B cell (primary cell): ENCODE results near the gene PIAS4. TPM values are rescaled to one million over a fixed set of nuclear protein-coding genes. Genes with fewer than 3 reads are reported as not detected.

ENCODE experiments used
- ATAC-seq: fragments of 200-7000 bp; cut with Tn5 transposase; one replicate; pipeline ENCODE4 v1.10.0; 2021; ENCODE audit warnings: low read depth, mild to moderate bottlenecking, moderate number of reproducible peaks, moderate library complexity
- CTCF ChIA-PET: fragments of 350-600 bp; sonication (Branson Sonifier 250); formaldehyde crosslinking; loops from one replicate; lab custom pipeline; 2021; ENCODE audit warnings: antibody characterized with exemption, inconsistent platforms; lab: Charles Lee
- POLR2A ChIA-PET: fragments of 350-600 bp; sonication (Branson Sonifier 250); formaldehyde crosslinking; loops from one replicate; lab custom pipeline; 2021; ENCODE audit warnings: antibody characterized with exemption; lab: Charles Lee
- DNase-seq: peaks from one replicate; pipeline ENCODE4 v3.0.0; 2013
- H2AFZ ChIP-seq: 2 replicates; pipeline ENCODE4 v1.6.1; 2012; ENCODE audit warnings: mild to moderate bottlenecking, low read depth, low read length; ENCODE audit not compliant: insufficient read depth, poor library complexity, severe bottlenecking
- H3K27ac ChIP-seq, 2 donors: 1 replicate in 1 of 2; 2 replicates in 1 of 2; pipeline ENCODE4 v1.5.1; 2012 to 2013; ENCODE audit warnings: low read length in 2 of 2, mild to moderate bottlenecking in 2 of 2, moderate library complexity in 1 of 2
- H3K27me3 ChIP-seq, 4 experiments: fragments of 200-600 bp in 1 of 4; sonication (generic) in 1 of 4; replicated peaks in 1 of 4; 1 replicate in 2 of 4; 2 replicates in 2 of 4; pipeline versions ENCODE4 v1.6.1 to v1.7.0; 2013 to 2016; ENCODE audit warnings: low read length in 3 of 4, mild to moderate bottlenecking in 2 of 4, mixed read lengths in 1 of 4, moderate library complexity in 1 of 4; ENCODE audit not compliant: insufficient read depth in 4 of 4, control insufficient read depth in 3 of 4; ENCODE audit errors: control extremely low read depth in 1 of 4
- H3K36me3 ChIP-seq, 2 experiments: replicated peaks in 1 of 2; 1 replicate in 1 of 2; 2 replicates in 1 of 2; pipeline versions ENCODE4 v1.6.1 to v1.7.1; 2013; ENCODE audit warnings: low read length in 1 of 2; ENCODE audit not compliant: insufficient read depth in 2 of 2, control insufficient read depth in 1 of 2; ENCODE audit errors: control extremely low read depth in 1 of 2, extremely low read depth in 1 of 2
- H3K4me1 ChIP-seq, 2 donors: fragments of 200-600 bp in 1 of 2; sonication (generic) in 1 of 2; 1 replicate in 1 of 2; 2 replicates in 1 of 2; pipeline versions ENCODE4 v1.5.1 to v1.6.1; 2013 to 2017; ENCODE audit warnings: low read length in 2 of 2; ENCODE audit not compliant: control insufficient read depth in 2 of 2, insufficient read depth in 2 of 2
- H3K4me2 ChIP-seq: replicated peaks from 2 replicates; pipeline ENCODE3; 2012; ENCODE audit warnings: mild to moderate bottlenecking, low read depth, low read length; ENCODE audit not compliant: poor library complexity, severe bottlenecking
- H3K4me3 ChIP-seq, 5 experiments: fragments of 200-600 bp in 1 of 5; sonication (generic) in 1 of 5; 1 replicate in 3 of 5; 2 replicates in 2 of 5; pipeline versions ENCODE4 v1.5.1 to v1.7.0; 2011 to 2016; ENCODE audit warnings: low read length in 4 of 5, mild to moderate bottlenecking in 4 of 5, low read depth in 2 of 5, control low read depth in 1 of 5, moderate library complexity in 1 of 5; ENCODE audit not compliant: insufficient read depth in 1 of 5; ENCODE audit errors: control extremely low read depth in 1 of 5, extremely low read depth in 1 of 5
- H3K79me2 ChIP-seq: fragments of 200-600 bp; sonication (generic); one replicate; pipeline ENCODE4 v1.6.0; 2016; ENCODE audit warnings: low read length; ENCODE audit not compliant: control insufficient read depth, insufficient read depth
- H3K9ac ChIP-seq: fragments of 200-600 bp; sonication (generic); 2 replicates; pipeline ENCODE4 v1.6.1; 2017; ENCODE audit warnings: mild to moderate bottlenecking, low read length, moderate library complexity
- H3K9me3 ChIP-seq, 3 donors: one replicate each; pipeline versions ENCODE4 v1.6.1 to v1.7.1; 2013; ENCODE audit warnings: low read length in 2 of 3; ENCODE audit not compliant: control insufficient read depth in 2 of 3, insufficient read depth in 1 of 3; ENCODE audit errors: control extremely low read depth in 1 of 3
- H4K20me1 ChIP-seq: 2 replicates; pipeline ENCODE4 v1.6.0; 2012; ENCODE audit warnings: mild to moderate bottlenecking, low read length; ENCODE audit not compliant: insufficient read depth, control insufficient read depth, poor library complexity, severe bottlenecking
- H3K27ac Mint-ChIP-seq: one replicate; pipeline ENCODE4 v1.8.0; 2021; ENCODE audit warnings: mixed read lengths
- H3K27me3 Mint-ChIP-seq: one replicate; pipeline ENCODE4 v1.8.0; 2021; ENCODE audit warnings: mixed read lengths
- H3K4me1 Mint-ChIP-seq: one replicate; pipeline ENCODE4 v1.8.0; 2021; ENCODE audit warnings: mixed read lengths
- H3K4me3 Mint-ChIP-seq: one replicate; pipeline ENCODE4 v1.8.0; 2021; ENCODE audit warnings: mixed read lengths
- H3K9me3 Mint-ChIP-seq: one replicate; pipeline ENCODE4 v1.8.0; 2022; ENCODE audit warnings: mixed read lengths; ENCODE audit not compliant: insufficient read depth
- EZH2 ChIP-seq: IDR thresholded peaks from 2 replicates; pipeline ENCODE4 v1.6.1; 2012; ENCODE audit warnings: borderline replicate concordance, low read depth, mild to moderate bottlenecking, moderate library complexity, low read length; ENCODE audit not compliant: insufficient read depth, poor library complexity, severe bottlenecking
- WGBS: methylation state at CpG from one replicate; pipeline ENCODE4 v1.1.5; 2013; ENCODE audit warnings: missing lambda C conversion rate; ENCODE audit not compliant: insufficient coverage; 5-methylcytosine and 5-hydroxymethylcytosine counted together
- intact Hi-C: fragments of 100-400 bp; cut with micrococcal nuclease; formaldehyde crosslinking; loops from one replicate; pipeline ENCODE4 v1.10.0; 2022
- polyA plus RNA-seq: library from polyadenylated mRNA; depleted of rRNA; stranded (reverse); fragments of >200 nt; gene quantifications from 2 replicates; pipeline ENCODE4 v1.2.3, GENCODE V29; 2012
- total RNA-seq, 2 donors: library from RNA; stranded (reverse); fragments of 120-200 nt in 1 of 2; gene quantifications; 1 replicate in 1 of 2; 2 replicates in 1 of 2; pipeline versions ENCODE4 v1.2.3 to v1.2.4, GENCODE V29; 2013 to 2022
- TF ChIP-seq, protein P1 (sequence below): fragments of 200-600 bp; IDR thresholded peaks from one replicate; pipeline ENCODE4 v1.8.0; 2022; ENCODE audit warnings: antibody characterized with exemption, mild to moderate bottlenecking

Gene PIAS4
- total and polyA plus RNA-seq, 2 donors (not counting 1 experiment from before 2014, with no cell fraction given) = 13.7 to 56.8 TPM

DNA sequence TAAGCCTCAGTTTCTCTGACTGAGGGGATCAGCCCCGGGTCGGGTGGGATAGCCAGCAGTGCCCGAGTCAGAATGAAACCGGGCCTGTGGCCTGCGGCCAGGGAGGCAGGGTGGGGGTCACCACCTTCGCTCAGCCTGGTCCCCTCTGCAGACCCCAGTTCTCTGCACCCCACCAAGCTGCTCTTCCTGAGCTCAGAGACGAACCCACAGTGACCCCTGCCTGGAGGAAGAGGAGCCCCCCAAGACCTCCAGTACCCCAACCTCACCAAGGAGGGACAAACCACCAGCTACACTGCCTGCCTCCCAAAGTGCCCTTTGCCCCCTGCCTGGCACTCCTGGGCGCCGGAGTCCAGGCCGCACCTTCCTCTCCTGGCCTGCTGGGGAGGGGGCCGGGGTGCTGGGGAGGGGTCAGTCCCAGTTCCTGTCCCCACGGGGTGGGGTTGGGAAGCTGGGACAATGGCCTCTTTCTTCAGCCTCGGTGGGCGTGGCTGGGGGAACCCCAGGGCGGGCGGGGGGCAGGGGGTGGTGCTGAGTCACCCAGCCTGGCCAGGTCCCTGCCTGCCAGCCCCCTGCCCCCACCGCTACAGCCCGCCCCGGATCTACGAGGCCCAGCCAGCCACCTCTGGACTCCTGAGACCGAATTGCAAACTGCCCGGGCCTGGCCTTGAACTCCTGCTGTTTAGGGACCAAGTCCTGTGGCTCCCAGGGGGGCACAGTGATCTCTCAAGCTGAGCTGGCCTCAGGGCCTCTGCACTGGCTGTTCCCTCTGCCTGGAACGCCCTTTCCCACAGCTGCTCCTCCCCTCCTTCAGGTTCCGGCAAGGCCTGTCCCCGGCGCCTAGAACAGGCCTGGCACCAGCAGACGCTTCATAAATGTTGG, 44.8 kb downstream of the PIAS4 start:
- H3K4me1 ChIP-seq = peaks cover 0 to 10% of the 10 kb centered on the region in 2 donors
- peaks cover 0 to 8% (median 0%) of the 10 kb centered on the region in 3 donors for H3K9me3 ChIP-seq
- 72% methylated on average over 25 of the region's 27 CpGs for WGBS
- peaks cover 96% of the 10 kb centered on the region for H3K79me2 ChIP-seq
- ChIA-PET CTCF (no interaction called here), POLR2A (interaction anchor here (0.6 kb wide), 1 partner anchor 1075 kb away, joined by 4 read pairs; no protein-coding TSS in a partner anchor)
- no peak for DNase-seq
- no peak overlapping the region for H3K4me3 Mint-ChIP-seq
- H3K9me3 Mint-ChIP-seq = no peaks in the 10 kb centered on the region
- H3K27me3 Mint-ChIP-seq = no peaks in the 10 kb centered on the region
- H3K4me3 ChIP-seq = no peak overlapping the region
- peak overlapping the region; percentile 25 for H3K4me2 ChIP-seq
- peaks cover 29% of the 10 kb centered on the region for H3K4me1 Mint-ChIP-seq
- H3K27ac ChIP-seq = peak overlapping the region in 1 of 2 donors; percentile 13
- TF ChIP-seq EZH2 = no peak
- TF ChIP-seq, protein P1, sequence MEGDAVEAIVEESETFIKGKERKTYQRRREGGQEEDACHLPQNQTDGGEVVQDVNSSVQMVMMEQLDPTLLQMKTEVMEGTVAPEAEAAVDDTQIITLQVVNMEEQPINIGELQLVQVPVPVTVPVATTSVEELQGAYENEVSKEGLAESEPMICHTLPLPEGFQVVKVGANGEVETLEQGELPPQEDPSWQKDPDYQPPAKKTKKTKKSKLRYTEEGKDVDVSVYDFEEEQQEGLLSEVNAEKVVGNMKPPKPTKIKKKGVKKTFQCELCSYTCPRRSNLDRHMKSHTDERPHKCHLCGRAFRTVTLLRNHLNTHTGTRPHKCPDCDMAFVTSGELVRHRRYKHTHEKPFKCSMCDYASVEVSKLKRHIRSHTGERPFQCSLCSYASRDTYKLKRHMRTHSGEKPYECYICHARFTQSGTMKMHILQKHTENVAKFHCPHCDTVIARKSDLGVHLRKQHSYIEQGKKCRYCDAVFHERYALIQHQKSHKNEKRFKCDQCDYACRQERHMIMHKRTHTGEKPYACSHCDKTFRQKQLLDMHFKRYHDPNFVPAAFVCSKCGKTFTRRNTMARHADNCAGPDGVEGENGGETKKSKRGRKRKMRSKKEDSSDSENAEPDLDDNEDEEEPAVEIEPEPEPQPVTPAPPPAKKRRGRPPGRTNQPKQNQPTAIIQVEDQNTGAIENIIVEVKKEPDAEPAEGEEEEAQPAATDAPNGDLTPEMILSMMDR = no peak
- no peak for ATAC-seq
- peaks cover 0 to 53% of the 10 kb centered on the region in 2 experiments for H3K36me3 ChIP-seq
- H3K9ac ChIP-seq = no peak overlapping the region
- intact Hi-C loops = no loop called here
- H4K20me1 ChIP-seq = peaks cover 94% of the 10 kb centered on the region
- H3K27ac Mint-ChIP-seq = no peak overlapping the region
- H3K27me3 ChIP-seq = no peaks in the 10 kb centered on the region
- H2AFZ ChIP-seq = no peak overlapping the region

DNA sequence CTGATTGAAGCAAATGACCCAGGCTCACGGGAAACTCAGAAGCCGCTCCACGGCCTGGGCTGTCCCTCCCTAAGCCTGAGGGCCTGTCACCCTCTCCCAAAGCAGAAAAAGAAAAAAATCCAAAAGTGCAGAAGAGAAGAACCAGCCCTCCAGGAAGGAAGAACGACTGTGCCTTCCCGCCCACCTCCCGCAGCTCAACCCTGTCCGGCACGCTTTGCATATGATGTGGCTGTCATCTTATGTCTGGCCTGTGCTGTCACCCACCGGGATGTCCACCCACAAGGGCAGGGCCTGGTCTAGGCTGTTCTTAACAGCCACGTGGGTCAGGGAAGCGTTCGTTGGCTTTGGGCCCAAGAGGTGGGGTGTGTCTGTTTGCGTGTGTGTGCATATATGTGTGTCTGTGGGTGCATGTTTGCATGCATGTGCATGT, 45.5 kb downstream of the PIAS4 start:
- Histone ChIP-seq H3K27ac (no peak overlapping the region), H2AFZ (no peak overlapping the region), H3K4me1 (peaks cover 0 to 10% of the 10 kb centered on the region in 2 donors), H3K79me2 (peaks cover 97% of the 10 kb centered on the region), H3K27me3 (no peaks in the 10 kb centered on the region), H3K4me2 (peak overlapping the region; percentile 17), H3K9ac (no peak overlapping the region), H3K4me3 (no peak overlapping the region), H3K36me3 (peaks cover 0 to 50% of the 10 kb centered on the region in 2 experiments), H4K20me1 (peaks cover 96% of the 10 kb centered on the region), H3K9me3 (peaks cover 0 to 8% (median 0%) of the 10 kb centered on the region in 3 donors)
- no peak for TF ChIP-seq EZH2
- TF ChIP-seq, protein P1 = no peak
- H3K4me1 Mint-ChIP-seq = peaks cover 36% of the 10 kb centered on the region
- H3K9me3 Mint-ChIP-seq = no peaks in the 10 kb centered on the region
- ChIA-PET POLR2A (no interaction called here), CTCF (no interaction called here)
- no peak for DNase-seq
- peak overlapping the region; percentile 18 for H3K4me3 Mint-ChIP-seq
- no peak overlapping the region for H3K27ac Mint-ChIP-seq
- no peak for ATAC-seq
- WGBS = 78% methylated on average over 13 of the region's 13 CpGs
- intact Hi-C loops = no loop called here
- no peaks in the 10 kb centered on the region for H3K27me3 Mint-ChIP-seq
